HL-60 (cell line): ENCODE measurements around the gene ITSN1.

Source experiments
- CTCF ChIP-seq: IDR thresholded peaks from one replicate; pipeline ENCODE4 v1.5.1; 2011; ENCODE audit warnings: low read length, control low read depth, inconsistent platforms; ENCODE audit not compliant: insufficient read depth
- POLR2AphosphoS5 ChIP-seq: IDR thresholded peaks from 2 replicates; pipeline ENCODE4 v1.6.1; 2012; ENCODE audit warnings: low read depth

GRCh38 chr21:33647587-33647986, 5.3 kb downstream of the ITSN1 start:
- TF ChIP-seq CTCF (no peak), POLR2AphosphoS5 (no peak)
